Gastrocnemius medialis (tissue), 4 donors: ENCODE results near the gene TMEM214. TPM values are rescaled to one million over a fixed set of nuclear protein-coding genes. Genes with fewer than 3 reads are reported as not detected.

Experiments used
- ATAC-seq, 2 donors: fragments of 150-250 bp; one replicate each; pipeline ENCODE4 v1.9.1; 2016
- DNase-seq, 2 donors: peaks; one replicate each; pipeline ENCODE4 v3.0.0-alpha.2; 2019
- H3K27ac ChIP-seq, 4 donors: fragments of 200-600 bp; sonication (generic); 1 replicate in 1 of 4; 2 replicates in 3 of 4; pipeline ENCODE4 v1.5.1; 2016 to 2018; ENCODE audit warnings: mild to moderate bottlenecking in 2 of 4, moderate library complexity in 1 of 4
- H3K27me3 ChIP-seq, 3 donors: fragments of 200-600 bp; sonication (generic) in 2 of 3; 1 replicate in 1 of 3; 2 replicates in 2 of 3; pipeline versions ENCODE4 v1.5.1 to v1.6.0; 2016 to 2019; ENCODE audit warnings: mild to moderate bottlenecking in 1 of 3, moderate library complexity in 1 of 3
- H3K36me3 ChIP-seq, 2 donors: fragments of 200-600 bp; sonication (generic) in 1 of 2; one replicate each; pipeline ENCODE4 v1.5.1; 2017 to 2018
- H3K4me1 ChIP-seq, 2 donors: fragments of 200-600 bp; sonication (generic) in 1 of 2; one replicate each; pipeline ENCODE4 v1.5.1; 2016 to 2017; ENCODE audit warnings: mild to moderate bottlenecking in 2 of 2
- H3K4me3 ChIP-seq, 4 donors: fragments of 200-600 bp; sonication (generic) in 3 of 4; 1 replicate in 1 of 4; 2 replicates in 3 of 4; pipeline ENCODE4 v1.5.1; 2016 to 2019; ENCODE audit warnings: mild to moderate bottlenecking in 2 of 4
- H3K9me3 ChIP-seq, 3 donors: fragments of 200-600 bp; sonication (generic) in 2 of 3; 1 replicate in 1 of 3; 2 replicates in 2 of 3; pipeline ENCODE4 v1.5.1; 2016 to 2019
- POLR2A ChIP-seq, 2 donors: fragments of 450-650 bp; IDR thresholded peaks; one replicate each; pipeline ENCODE4 v1.6.1; 2017; ENCODE audit warnings: antibody characterized with exemption in 2 of 2, mild to moderate bottlenecking in 2 of 2, moderate library complexity in 2 of 2
- in situ Hi-C, 4 donors: fragments of 200-750 bp; cut with MboI; loops; one replicate each; pipeline versions ENCODE4 v1.15.0 to v1.8.0; 2017; ENCODE audit warnings: low sequenced_read_pairs in 4 of 4
- intact Hi-C: fragments of 100-400 bp; cut with DNase I; formaldehyde crosslinking; loops from one replicate; pipeline ENCODE4 v1.15.1; 2023; ENCODE audit warnings: low total_unique reads
- total RNA-seq, 4 donors: library from RNA; depleted of rRNA; stranded (reverse); fragments of >200 nt; gene quantifications; one replicate each; pipeline versions ENCODE4 v1.1.0 to v1.2.3, GENCODE V29; 2016
- TF ChIP-seq, protein P1 (sequence below), 5 experiments: fragments of 450-650 bp in 3 of 5; fragments of 200-600 bp in 2 of 5; sonication (generic) in 2 of 5; IDR thresholded peaks in 4 of 5; conservative IDR thresholded peaks in 1 of 5; 1 replicate in 4 of 5; 2 replicates in 1 of 5; pipeline ENCODE4 v1.5.1; 2016 to 2019; ENCODE audit warnings: antibody characterized with exemption in 5 of 5, mild to moderate bottlenecking in 3 of 5, moderate library complexity in 3 of 5

The TMEM214 gene
- total RNA-seq, 4 donors from 2014 or later: 20.0 to 37.7 (median 24.9) TPM

DNA sequence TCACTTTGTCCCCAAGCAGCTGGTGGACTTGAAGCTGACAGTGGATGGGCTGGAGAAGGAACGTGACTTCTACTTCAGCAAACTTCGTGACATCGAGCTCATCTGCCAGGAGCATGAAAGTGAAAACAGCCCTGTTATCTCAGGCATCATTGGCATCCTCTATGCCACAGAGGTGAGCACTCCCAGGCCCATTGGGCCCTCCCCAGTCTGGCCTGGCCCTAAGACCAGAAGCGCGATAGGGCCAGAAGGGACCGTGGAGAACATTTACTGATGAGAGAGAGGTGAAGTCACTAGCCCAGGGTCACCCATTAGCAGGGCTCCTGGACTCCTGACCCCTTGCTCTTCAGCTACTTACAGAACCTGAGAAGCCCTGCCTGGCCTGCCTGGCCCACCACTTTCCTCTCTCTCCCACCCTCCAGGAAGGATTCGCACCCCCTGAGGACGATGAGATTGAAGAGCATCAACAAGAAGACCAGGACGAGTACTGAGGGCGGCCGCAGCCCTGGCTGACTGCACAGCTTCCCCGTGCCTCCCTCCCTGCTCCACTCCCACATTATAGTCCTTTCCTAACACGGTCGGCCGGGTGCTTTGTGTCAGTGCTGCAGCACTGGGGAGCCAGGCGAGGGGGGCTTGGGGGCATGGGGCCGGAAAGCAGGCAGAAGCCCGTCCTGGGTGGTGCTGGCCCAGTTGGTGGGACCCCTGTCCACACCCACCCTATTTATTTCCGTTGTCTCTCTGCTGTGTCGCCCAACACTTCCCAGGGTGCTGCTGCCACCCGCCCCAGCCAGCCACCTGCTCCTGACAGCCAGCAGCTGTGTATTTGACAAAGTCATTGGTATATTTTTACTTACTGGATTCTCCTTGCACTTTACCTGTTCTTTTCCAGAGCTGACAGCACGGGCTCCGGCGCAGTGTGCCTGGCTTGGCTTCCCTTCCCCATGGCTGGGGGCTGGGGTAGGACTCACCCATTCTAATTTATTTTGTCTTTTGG lies 6.6 kb upstream of the TMEM214 start:
- H3K27ac ChIP-seq: peak overlapping the region; percentile 71 to 89 (median 86)
- peak; percentile 67 to 71 for ATAC-seq
- in situ Hi-C loops (no loop called here), intact Hi-C loops (no loop called here)
- H3K36me3 ChIP-seq: peaks cover 0 to 44% of the 10 kb centered on the region in 2 donors
- DNase-seq: peak; percentile 52 to 63
- H3K4me3 ChIP-seq: peak overlapping the region in 1 of 4 donors; percentile 20
- H3K27me3 ChIP-seq: no peaks in the 10 kb centered on the region
- TF ChIP-seq, protein P1, sequence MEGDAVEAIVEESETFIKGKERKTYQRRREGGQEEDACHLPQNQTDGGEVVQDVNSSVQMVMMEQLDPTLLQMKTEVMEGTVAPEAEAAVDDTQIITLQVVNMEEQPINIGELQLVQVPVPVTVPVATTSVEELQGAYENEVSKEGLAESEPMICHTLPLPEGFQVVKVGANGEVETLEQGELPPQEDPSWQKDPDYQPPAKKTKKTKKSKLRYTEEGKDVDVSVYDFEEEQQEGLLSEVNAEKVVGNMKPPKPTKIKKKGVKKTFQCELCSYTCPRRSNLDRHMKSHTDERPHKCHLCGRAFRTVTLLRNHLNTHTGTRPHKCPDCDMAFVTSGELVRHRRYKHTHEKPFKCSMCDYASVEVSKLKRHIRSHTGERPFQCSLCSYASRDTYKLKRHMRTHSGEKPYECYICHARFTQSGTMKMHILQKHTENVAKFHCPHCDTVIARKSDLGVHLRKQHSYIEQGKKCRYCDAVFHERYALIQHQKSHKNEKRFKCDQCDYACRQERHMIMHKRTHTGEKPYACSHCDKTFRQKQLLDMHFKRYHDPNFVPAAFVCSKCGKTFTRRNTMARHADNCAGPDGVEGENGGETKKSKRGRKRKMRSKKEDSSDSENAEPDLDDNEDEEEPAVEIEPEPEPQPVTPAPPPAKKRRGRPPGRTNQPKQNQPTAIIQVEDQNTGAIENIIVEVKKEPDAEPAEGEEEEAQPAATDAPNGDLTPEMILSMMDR (IDR thresholded peaks at IDR 0.05 in 4 of 5, conservative IDR thresholded peaks at IDR 0.05 in 1 of 5): no peak
- TF ChIP-seq POLR2A (IDR thresholded peaks at IDR 0.05): peak; percentile 13 to 38
- H3K9me3 ChIP-seq: no peaks in the 10 kb centered on the region
- peaks cover 11 to 35% of the 10 kb centered on the region in 2 donors for H3K4me1 ChIP-seq

DNA sequence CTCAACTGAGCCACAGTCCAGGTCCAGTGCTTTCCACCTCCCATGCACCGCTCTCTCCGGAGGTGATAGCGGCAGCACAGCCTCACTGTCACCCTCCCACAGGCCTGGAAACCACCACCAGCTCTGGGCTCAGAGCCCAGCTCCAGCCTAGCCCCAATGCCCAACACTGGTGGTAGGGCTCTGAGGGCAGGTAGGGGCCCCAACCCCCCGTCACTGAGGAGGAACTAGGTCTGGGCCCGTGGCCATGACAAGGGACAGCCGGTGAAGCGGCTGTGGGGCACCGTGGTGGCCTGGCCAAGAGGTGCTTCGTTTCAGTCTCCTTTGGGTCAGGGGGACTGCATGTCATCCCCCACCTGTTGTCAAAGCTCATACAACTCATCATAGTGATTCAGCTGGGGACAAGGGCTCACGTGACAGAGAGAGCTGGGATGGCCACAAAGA lies 5.5 kb upstream of the TMEM214 start:
- H3K4me1 ChIP-seq: peaks cover 11 to 25% of the 10 kb centered on the region in 2 donors
- ATAC-seq: peak; percentile 65 to 67
- intact Hi-C loops (no loop called here), in situ Hi-C loops (no loop called here)
- peak; percentile 35 to 71 for DNase-seq
- peak overlapping the region; percentile 71 to 89 (median 86) for H3K27ac ChIP-seq
- H3K27me3 ChIP-seq: no peaks in the 10 kb centered on the region
- H3K36me3 ChIP-seq: peaks cover 0 to 43% of the 10 kb centered on the region in 2 donors
- H3K9me3 ChIP-seq: no peaks in the 10 kb centered on the region
- TF ChIP-seq, protein P1 (IDR thresholded peaks at IDR 0.05 in 4 of 5, conservative IDR thresholded peaks at IDR 0.05 in 1 of 5): no peak
- peak in 1 of 2 donors; percentile 18 for TF ChIP-seq POLR2A (IDR thresholded peaks at IDR 0.05)
- H3K4me3 ChIP-seq: peak overlapping the region in 1 of 4 donors; percentile 3

DNA sequence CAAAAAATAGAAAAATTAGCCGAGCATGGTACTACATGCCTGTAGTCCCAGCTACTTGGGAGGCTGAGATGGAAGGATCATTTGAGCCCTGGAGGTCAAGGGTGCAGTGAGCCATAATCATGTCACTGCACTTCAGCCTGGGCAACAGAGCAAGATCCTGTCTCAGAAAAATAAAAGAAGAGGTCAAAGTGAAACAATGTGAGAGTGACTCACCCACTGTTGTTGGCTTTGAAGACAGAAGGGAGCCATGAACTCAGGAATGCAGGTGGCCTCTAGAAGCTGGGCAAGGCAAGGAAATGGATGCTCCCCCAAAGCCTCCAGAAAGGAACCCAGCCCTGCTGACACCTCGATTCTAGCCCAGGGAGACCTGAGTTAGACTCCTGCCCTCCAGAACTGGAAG lies 3.7 kb upstream of the TMEM214 start:
- Histone ChIP-seq H3K4me3 (no peak overlapping the region), H3K27me3 (no peaks in the 10 kb centered on the region), H3K4me1 (peaks cover 18 to 35% of the 10 kb centered on the region in 2 donors), H3K27ac (no peak overlapping the region), H3K9me3 (no peaks in the 10 kb centered on the region), H3K36me3 (peaks cover 0 to 24% of the 10 kb centered on the region in 2 donors)
- DNase-seq (no peak), ATAC-seq (no peak)
- TF ChIP-seq, protein P1 (IDR thresholded peaks at IDR 0.05 in 4 of 5, conservative IDR thresholded peaks at IDR 0.05 in 1 of 5): no peak
- no peak for TF ChIP-seq POLR2A (IDR thresholded peaks at IDR 0.05)
- intact Hi-C loops: no loop called here
- in situ Hi-C loops: no loop called here

DNA sequence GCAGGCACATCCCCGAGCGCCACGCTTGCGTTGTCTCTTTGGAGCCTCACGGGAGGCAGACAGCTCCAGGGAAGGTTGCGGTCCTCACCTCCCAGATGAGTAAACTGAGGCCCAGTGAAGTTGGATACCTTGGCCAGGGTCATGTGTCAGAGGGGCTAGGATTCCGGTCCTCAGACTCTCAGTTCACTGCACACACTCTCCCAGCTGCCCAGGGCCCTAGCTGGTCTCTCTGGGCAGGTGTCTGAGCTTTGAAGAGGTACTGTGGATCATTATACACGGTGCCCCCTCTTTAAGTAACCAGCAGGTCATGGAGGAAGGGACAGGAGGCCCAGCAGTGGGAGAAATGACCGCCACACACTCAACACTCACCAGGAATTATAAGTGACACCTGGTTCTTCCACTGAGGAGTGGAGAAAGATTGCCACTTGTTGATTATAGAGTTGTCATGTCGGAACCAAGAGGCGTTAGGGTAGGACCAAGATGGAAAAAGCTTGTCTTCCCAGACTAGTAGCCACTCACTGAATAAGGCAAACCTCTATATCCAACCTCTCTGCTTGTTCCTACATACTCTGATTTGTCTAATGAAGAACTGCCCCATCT lies 588 bp downstream of the TMEM214 start:
- TF ChIP-seq POLR2A (IDR thresholded peaks at IDR 0.05): no peak
- TF ChIP-seq, protein P1 (IDR thresholded peaks at IDR 0.05 in 4 of 5, conservative IDR thresholded peaks at IDR 0.05 in 1 of 5): no peak
- H3K27me3 ChIP-seq: no peaks in the 10 kb centered on the region
- in situ Hi-C loops (loop anchor here in 3 of 4 donors (10.0 kb wide), 1 partner anchor 51 kb away; the partner anchor contains the start of gene KHK (in 3 of the 3)), intact Hi-C loops (loop anchor here (1.0 to 5.0 kb wide), 2 partner anchors 17 to 54 kb away; partner anchors contain the start of gene KHK)
- DNase-seq: no peak
- H3K27ac ChIP-seq: peak overlapping the region; percentile 86 to 93 (median 91)
- H3K4me3 ChIP-seq: peak overlapping the region; percentile 84 to 97 (median 89)
- H3K9me3 ChIP-seq: no peaks in the 10 kb centered on the region
- peaks cover 13 to 16% of the 10 kb centered on the region in 2 donors for H3K4me1 ChIP-seq
- ATAC-seq: peak in 1 of 2 donors; percentile 20
- peaks cover 0 to 37% of the 10 kb centered on the region in 2 donors for H3K36me3 ChIP-seq
